WERI-Rb-1 (cell line): Measurements from ENCODE around the gene CDK6.

Source experiments
- DNase-seq: peaks from one replicate; pipeline ENCODE4 v3.0.0-alpha.2; 2020
- H3K27ac ChIP-seq: fragments of 250-450 bp; sonication (Bioruptor Pico); 2 replicates; pipeline ENCODE4 v1.5.1; 2020; ENCODE audit warnings: mild to moderate bottlenecking, moderate library complexity
- H3K27me3 ChIP-seq: fragments of 250-450 bp; sonication (Bioruptor Pico); 2 replicates; pipeline ENCODE4 v1.5.1; 2021; ENCODE audit warnings: mild to moderate bottlenecking, low read depth, moderate library complexity; ENCODE audit not compliant: insufficient read depth, severe bottlenecking
- H3K36me3 ChIP-seq: fragments of 250-450 bp; sonication (Bioruptor Pico); 2 replicates; pipeline ENCODE4 v1.5.1; 2020; ENCODE audit warnings: mild to moderate bottlenecking, moderate library complexity
- H3K4me3 ChIP-seq: 2 replicates; pipeline ENCODE4 v1.5.1; 2011; ENCODE audit warnings: low read depth, mild to moderate bottlenecking, control low read depth, low read length
- H3K9me3 ChIP-seq: fragments of 250-450 bp; sonication (Bioruptor Pico); 2 replicates; pipeline ENCODE4 v1.5.1; 2021; ENCODE audit warnings: mild to moderate bottlenecking, moderate library complexity; ENCODE audit not compliant: severe bottlenecking
- CTCF ChIP-seq: IDR thresholded peaks from 2 replicates; pipeline ENCODE4 v1.5.1; 2011; ENCODE audit warnings: low read depth, mild to moderate bottlenecking, control low read depth, inconsistent platforms, low read length

CDK6 gene

DNA sequence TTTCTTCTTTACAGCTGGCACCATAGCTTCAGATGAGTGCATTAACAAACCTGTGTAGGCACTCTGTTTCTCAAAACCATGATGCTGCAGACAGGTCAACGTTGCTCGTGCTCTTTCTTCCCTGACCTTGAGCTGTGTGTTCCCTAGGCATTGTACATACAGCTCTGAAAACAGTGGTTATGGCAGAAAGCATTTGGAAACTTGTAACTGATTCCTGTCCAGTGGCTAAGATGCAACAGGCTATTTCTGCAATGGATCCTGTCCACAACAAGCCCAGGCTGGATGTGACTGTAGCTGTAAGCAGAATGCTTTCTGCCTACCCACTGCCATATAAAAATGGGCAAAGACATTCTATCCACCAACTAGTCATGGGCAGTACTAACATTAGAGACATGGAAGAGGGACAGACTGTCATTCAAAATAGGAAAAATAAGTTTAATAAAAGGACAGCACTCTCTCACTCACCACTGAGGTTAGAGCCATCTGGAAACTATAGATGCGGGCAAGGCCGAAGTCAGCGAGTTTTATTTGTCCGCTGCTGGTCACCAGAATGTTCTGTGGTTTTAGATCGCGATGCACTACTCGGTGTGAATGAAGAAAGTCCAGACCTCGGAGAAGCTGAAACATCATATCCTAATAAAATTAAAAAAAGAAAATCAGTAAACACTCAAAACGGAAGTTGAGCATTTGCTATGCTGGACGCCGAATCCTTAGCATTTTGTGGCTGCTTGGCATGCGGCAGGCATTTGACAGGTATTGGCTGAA, 111.0 kb downstream of the CDK6 start:
- no peak overlapping the region for H3K27ac ChIP-seq
- TF ChIP-seq CTCF: no peak
- H3K9me3 ChIP-seq: no peaks in the 10 kb centered on the region
- DNase-seq: no peak
- H3K36me3 ChIP-seq: peaks cover 3% of the 10 kb centered on the region
- H3K27me3 ChIP-seq: no peaks in the 10 kb centered on the region
- H3K4me3 ChIP-seq: no peak overlapping the region

DNA sequence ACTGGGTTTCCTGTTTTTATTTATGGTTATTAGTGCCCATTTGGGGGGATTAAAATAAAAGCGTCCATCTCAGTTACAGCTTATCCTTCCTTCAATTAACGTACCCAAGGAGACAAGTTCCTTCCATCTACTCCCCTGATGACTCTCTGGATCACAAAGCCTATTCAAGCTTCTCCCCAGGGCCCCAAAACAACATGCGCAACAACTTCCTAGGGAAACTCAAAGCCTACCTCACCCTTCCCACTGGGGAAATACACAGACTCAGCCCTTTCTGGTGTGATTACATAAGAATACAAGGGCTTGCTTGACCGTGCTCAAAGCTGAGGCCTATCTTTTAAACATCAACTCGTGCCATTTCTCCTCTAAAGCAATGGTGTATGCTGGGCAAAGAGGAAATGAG, 112.4 kb downstream of the CDK6 start:
- no peak for DNase-seq
- Histone ChIP-seq H3K9me3 (no peaks in the 10 kb centered on the region), H3K4me3 (no peak overlapping the region), H3K36me3 (peaks cover 3% of the 10 kb centered on the region), H3K27me3 (no peaks in the 10 kb centered on the region), H3K27ac (no peak overlapping the region)
- no peak for TF ChIP-seq CTCF

- Histone ChIP-seq H3K27me3 (no peaks in the 10 kb centered on the region), H3K27ac (no peak overlapping the region)
These were observed 113.2 kb downstream of the CDK6 start for GRCh38 chr7:92723205-92723604.

GRCh38 chr7:92722541-92722940, 113.8 kb downstream of the CDK6 start:
- peaks cover 3% of the 10 kb centered on the region for H3K36me3 ChIP-seq
- H3K27ac ChIP-seq: no peak overlapping the region

More at GRCh38 chr7:92723205-92723604, 113.2 kb downstream of the CDK6 start:
- Histone ChIP-seq H3K9me3 (no peaks in the 10 kb centered on the region), H3K4me3 (no peak overlapping the region), H3K36me3 (peaks cover 3% of the 10 kb centered on the region)
- DNase-seq: no peak
- no peak for TF ChIP-seq CTCF

GRCh38 chr7:92720604-92721350, 115.6 kb downstream of the CDK6 start:
- no peak overlapping the region for H3K4me3 ChIP-seq
- peak; percentile 64 for DNase-seq
- TF ChIP-seq CTCF: peak; percentile 36; the same call in 1 of the 2 replicates
- no peaks in the 10 kb centered on the region for H3K9me3 ChIP-seq
- no peaks in the 10 kb centered on the region for H3K27me3 ChIP-seq
- peaks cover 3% of the 10 kb centered on the region for H3K36me3 ChIP-seq
- no peak overlapping the region for H3K27ac ChIP-seq

More at GRCh38 chr7:92722541-92722940, 113.8 kb downstream of the CDK6 start:
- no peak overlapping the region for H3K4me3 ChIP-seq
- no peaks in the 10 kb centered on the region for H3K27me3 ChIP-seq
- TF ChIP-seq CTCF: no peak
- no peak for DNase-seq
- H3K9me3 ChIP-seq: no peaks in the 10 kb centered on the region
